GM10847 (cell line): ENCODE data around the gene SYCP2.

ENCODE experiments used
- POLR2A ChIP-seq: IDR thresholded peaks from 2 replicates; pipeline ENCODE4 v1.6.1; 2011; ENCODE audit not compliant: insufficient read length; ENCODE audit errors: extremely low read depth

The SYCP2 gene

GRCh38 chr20:59949911-59950310 is 16.5 kb upstream of the SYCP2 start:
- no peak for TF ChIP-seq POLR2A

- no peak for TF ChIP-seq POLR2A
Measured at GRCh38 chr20:59948828-59949720, 15.6 kb upstream of the SYCP2 start.

- TF ChIP-seq POLR2A, result no peak
Measured at GRCh38 chr20:59948212-59948611, 14.8 kb upstream of the SYCP2 start.

- TF ChIP-seq POLR2A, result no peak
Measured at GRCh38 chr20:59947376-59947775, 13.9 kb upstream of the SYCP2 start.

- TF ChIP-seq POLR2A, result no peak
Measured at GRCh38 chr20:59945731-59946130, 12.3 kb upstream of the SYCP2 start.

- no peak for TF ChIP-seq POLR2A
Measured at GRCh38 chr20:59945175-59945574, 11.7 kb upstream of the SYCP2 start.

GRCh38 chr20:59944726-59945125 is 11.3 kb upstream of the SYCP2 start:
- TF ChIP-seq POLR2A, result no peak

GRCh38 chr20:59942245-59942644 is 8.8 kb upstream of the SYCP2 start:
- no peak for TF ChIP-seq POLR2A

GRCh38 chr20:59940956-59941294 is 7.5 kb upstream of the SYCP2 start:
- TF ChIP-seq POLR2A, result no peak

- TF ChIP-seq POLR2A, result peak; percentile 79
Measured at GRCh38 chr20:59940129-59940955, 6.9 kb upstream of the SYCP2 start, which contains the start of the genes FAM217B and PPP1R3D. Gene FAM217B, plus strand, starts transcription at chr20:59940389. Its CDS starts 3,555 bp downstream, at chr20:59943944. Gene PPP1R3D, minus strand, starts transcription at chr20:59940305. Its CDS starts 374 bp downstream, at chr20:59939931.

GRCh38 chr20:59939879-59940128 is 6.4 kb upstream of the SYCP2 start:
- TF ChIP-seq POLR2A, result no peak

GRCh38 chr20:59939052-59939878 is 5.8 kb upstream of the SYCP2 start:
- no peak for TF ChIP-seq POLR2A

GRCh38 chr20:59938696-59939051 is 5.2 kb upstream of the SYCP2 start:
- no peak for TF ChIP-seq POLR2A

- no peak for TF ChIP-seq POLR2A
Measured at GRCh38 chr20:59938221-59938620, 4.8 kb upstream of the SYCP2 start.

- TF ChIP-seq POLR2A, result no peak
Measured at GRCh38 chr20:59937150-59937549, 3.7 kb upstream of the SYCP2 start.
